Activated CD4-positive, CD25-positive, alpha-beta regulatory T cell treated with anti-CD3 and anti-CD28 coated beads, Interleukin-2, amount 50 U/mL, for 72 hours (primary cell): ENCODE measurements around the gene C10orf90.

Source experiments
- DNase-seq: peaks from one replicate; pipeline ENCODE4 v3.0.0; 2021

Gene C10orf90

DNA sequence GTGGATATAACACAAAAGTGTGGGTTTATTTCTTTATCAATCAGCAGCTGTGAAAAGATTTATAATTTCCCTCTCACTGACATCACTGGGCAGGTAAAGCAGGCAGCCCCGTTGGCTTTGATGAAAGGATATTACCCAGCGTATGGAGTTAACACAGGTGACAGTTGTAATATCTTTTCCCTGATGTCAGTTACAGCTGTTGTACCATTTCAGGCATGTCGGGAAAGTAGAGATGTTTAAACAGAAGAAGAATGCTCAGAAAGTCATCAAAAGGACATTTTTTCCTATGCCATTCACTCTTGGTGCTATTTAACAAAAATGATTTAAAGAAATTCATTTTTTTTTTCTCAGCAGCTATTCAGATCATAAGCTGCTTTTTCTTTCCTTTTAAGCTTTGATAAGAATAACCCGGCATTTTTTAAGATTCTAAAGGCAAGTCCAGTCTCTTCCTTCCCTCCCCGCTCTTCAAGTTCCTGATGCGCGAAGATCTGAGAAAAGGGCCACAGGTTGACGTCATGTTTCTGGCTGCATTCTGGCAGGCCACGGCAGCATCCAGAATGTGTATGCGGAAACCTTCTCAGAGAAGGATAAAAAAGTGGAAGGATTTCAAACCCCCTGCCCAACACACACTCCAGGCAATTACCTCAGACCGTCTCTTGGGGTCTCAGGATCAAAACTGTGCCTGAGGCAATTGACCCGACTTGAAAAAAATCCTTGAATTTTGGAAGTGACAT lies 249.8 kb downstream of the C10orf90 start:
- no peak for DNase-seq

DNA sequence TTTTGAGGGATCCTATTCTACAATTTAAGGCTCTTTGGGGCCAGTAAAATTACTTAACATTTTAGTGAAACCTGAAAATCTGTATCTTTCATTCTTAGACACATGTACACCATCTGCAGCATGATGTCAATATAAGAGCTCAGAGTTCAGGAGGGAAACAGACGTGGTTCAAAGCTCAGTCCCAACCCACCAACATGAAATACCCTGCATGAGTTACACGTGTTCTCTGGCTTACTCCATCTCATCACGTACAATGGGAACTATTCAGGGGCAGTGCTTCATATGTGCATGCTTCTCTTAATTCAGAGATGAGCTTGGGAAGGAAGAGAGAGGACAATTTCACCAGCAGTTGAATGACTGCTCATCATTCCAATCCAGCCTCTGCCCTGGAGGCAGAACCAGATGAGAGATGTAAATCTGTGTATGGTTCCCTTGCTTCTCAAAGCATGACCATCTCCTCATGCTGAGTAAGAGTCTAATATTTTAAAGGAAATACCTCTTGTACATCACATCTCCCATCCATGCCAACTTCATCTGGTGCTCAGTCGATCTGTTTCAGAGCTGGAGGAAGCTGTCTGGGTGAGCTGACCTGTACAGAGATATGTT lies 253.2 kb downstream of the C10orf90 start:
- no peak for DNase-seq

DNA sequence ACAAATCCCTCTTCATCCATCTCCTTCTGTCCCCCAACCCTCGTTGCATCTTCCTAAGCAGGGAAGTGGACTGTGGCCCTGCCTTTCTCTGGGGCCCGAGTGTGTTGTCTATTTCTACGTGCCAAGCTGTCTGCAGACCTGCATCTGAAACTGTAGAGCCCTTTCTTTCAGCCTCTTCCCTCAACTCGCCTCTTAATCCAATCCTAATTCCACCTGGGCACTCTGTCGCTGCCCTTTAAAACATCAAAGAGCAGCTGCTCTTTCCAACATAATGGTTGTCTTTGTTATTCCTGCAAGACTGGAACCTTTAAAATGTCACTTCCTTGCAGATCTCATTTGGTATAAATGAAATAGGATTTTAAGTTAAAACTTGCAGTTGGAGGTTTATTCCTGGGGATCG lies 260.7 kb downstream of the C10orf90 start:
- no peak for DNase-seq

DNA sequence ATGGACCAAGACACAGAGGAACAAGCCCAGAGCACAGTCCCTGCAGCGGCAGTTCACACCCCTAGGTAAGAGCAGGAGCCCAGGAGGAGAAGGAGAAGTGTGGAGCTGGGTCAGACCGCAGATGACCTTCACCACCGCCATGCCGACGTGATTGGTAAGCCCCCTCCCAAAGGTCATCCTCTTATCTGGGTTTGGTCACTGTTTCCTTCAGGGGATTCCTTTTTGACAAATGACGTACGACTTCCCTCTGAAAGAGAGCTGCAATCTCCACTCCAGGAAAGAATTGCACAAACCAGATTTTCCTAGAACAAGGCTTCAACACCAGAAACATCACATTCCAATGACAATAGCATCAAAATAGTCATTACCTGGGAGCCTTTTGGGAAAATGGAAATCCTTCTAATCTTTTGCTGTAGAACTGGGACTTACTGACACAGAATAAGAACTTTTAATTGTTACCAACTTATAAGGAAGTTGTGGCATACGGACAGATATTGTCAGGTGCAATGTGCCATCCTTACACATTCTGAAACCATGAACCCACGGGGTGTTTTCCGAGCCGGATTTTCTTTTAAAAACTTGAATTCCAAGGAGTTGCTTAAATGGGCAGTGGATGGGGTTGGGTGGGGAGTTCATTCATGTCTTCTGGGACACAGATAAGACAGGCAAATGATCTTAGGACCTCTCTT lies 261.4 kb downstream of the C10orf90 start:
- DNase-seq = no peak

DNA sequence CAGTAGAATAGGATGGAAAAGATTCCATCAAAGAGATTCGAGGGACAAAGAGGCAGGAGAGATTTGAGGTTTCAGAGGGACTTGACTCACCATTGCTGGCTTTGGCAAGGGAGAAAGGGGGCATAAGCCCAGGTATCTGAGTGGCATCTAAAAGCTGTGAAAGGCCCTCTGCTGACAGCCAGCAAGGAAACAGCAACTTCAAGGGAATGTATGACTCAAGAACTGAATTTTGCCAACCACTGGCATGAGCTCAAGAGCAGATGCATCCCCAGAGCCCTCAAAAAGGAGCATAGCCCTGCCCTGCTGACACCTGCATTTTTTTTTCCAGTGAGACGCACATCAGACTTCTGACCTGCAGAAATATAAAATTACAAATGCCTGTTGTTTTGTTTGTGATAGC lies 262.7 kb downstream of the C10orf90 start:
- no peak for DNase-seq

DNA sequence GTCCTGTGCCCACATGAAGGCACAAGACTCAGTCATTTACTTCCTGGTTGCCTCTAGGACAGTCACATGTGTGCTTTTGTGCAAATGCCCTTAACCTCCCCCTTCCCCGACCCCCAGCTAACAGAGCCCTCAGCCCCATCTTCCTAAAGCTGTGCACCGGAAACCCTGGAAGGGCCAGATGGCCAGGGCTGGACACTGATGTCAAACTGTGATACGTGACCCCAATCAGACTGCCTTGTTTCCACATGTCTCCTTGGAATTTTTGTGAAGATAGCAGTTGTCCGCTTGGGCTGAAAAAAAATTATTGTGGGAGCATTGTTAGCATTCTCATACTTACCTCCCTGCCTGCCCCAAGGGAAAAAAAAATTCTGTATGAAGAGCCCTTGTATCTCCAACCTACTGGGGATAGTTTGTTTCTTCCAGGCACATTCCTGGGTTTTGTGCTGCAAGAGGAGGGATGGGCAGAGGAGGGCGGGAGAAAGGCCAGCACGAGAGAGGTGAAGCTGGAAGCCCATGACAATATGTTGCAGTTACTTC lies 265.2 kb downstream of the C10orf90 start:
- no peak for DNase-seq

DNA sequence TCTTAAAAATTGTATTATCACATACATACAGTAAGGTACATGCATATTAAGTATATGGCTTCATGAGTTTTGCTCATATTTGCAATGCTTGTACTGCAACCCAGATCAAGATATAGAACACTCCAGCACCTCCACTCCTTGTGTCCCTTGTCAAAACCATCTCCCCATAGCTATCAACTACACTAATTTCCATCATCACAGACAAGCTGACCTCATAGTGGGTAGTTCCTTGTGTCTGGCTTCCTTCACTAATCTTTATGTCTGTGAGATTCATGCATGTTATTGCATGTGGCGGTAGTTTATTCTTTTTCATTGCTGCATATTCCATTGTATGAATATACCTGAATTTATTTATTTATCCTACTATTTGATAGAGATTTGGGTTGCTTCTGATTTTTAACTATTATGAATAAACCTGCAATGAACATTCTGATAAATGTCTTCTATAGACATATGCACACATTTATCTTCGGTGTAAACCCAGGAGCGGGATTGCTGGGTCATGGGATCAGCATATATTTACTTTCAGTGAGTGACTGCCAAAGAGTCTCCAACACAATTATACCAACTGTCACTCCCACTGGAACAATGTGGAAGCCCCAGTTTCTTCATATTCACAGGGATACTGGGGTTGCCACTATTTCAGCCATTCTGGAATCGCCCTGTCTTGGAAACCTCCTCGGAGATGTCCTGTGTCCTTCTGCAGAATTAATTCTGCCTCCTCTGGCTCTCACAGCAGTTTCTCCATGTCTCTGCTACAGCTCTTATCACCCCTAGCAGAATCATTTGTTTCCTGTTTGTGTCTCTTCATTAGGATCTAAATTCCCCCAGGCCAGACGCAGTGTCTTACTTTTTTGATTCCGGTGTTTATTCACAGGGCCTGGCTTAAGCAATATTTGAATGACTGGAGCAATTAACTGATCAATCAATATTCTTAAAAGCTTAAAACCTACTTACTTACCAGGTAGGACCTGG lies 267.5 kb downstream of the C10orf90 start:
- no peak for DNase-seq

DNA sequence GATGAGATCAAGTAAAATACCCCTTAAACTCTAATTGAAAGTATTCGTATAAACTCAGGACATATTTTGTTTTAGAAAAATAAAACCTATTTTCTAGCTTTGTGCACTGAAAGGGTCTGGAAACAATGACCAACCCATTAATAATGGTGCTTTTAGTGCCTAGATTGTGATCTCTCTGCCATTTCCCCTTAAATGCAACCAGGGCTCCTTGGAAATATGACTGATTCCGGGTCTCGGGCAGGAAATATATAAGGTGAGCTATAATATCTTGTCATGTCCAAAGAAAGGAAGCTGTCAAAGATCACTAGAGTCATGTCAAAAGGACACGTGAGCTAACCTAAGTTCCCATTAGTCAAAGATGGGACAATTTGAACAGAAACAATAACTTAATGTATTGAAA lies 269.9 kb downstream of the C10orf90 start:
- DNase-seq = no peak

DNA sequence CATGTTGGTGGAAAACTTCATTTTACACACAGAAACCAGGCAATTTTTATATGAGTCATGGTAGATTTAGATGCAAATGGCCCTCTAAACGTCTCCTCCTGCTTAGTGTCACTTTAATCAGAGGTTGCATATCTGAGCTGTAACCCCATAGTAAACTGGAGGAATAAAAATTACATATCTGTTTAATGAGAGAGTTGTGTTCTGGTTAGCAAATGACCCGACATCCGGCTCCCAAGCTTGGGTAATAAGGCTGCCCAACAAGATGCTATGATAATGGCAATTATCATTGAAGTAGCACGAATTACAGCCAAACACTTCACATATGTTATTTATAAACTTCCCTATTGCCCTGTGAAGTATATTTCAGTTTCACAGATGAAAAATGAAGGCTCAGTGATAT lies 271.6 kb downstream of the C10orf90 start:
- no peak for DNase-seq

DNA sequence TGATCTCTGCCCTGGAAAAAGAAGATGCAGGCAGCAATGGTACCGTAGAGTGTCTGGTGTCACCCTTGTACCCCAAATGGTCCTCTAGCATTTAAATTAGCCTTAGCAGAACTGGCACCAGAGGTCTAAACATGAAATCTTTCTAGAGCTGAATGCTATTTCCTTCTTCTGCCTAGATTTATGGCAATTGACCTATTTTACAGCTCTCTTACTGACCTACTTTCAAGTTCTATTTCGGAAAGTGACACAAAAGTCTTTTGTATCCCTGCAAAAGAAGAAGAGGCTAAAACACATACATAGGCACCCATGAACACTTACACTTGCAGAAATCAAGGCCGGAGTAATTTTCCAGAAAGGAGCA lies 272.1 kb downstream of the C10orf90 start:
- no peak for DNase-seq

DNA sequence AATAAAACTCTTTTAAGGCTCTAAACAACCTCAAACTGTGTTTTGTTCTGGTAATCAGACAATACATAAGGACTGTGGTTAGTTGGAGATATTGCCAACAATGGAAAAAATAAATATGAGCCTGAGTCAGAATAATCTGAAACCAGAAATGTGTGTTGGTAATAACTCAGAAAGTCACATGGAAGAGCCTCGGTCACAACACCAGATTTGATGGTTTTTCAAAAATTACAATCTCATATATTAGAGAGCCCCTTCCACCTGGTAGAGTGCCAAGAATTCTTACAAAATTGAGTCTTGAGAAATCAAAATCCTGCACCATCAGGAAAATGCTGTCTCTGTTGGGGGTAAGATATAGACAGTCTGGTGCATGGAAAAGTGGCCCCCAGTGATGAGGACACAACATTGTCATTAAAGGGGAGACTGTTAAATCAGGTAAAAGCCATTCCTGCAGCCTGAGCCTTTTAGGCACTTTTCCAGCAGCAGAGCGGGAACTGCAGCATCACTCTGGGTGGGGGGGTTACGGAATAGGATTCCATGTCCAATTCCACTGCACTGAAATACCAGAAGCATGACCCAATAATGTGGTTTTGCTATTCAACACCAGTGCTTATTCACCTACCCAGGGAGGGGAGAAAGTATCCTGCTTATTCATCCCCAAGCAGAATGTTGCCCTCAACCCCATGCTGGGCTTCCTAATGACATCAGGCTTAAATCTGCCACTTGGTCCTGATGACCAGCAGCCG lies 272.7 kb downstream of the C10orf90 start:
- DNase-seq = no peak

DNA sequence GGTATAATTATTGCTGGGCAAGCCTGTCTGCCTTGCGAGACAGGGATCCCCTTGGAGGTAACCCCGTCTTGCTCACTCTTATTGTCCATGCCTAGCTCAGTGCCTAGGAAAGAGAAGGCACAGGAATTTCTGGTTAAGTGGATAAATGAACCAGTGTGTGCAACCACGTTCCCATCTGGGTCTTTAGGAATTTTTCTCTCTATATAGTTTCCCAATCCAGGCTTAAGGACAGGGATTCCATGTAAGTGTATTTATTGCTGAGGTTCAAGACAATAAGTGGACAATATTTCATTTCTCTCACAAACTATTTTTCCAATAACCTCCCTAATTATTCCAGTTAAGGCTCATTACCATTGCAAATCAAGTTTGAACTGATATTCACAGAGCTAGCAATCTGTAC lies 273.3 kb downstream of the C10orf90 start:
- no peak for DNase-seq

DNA sequence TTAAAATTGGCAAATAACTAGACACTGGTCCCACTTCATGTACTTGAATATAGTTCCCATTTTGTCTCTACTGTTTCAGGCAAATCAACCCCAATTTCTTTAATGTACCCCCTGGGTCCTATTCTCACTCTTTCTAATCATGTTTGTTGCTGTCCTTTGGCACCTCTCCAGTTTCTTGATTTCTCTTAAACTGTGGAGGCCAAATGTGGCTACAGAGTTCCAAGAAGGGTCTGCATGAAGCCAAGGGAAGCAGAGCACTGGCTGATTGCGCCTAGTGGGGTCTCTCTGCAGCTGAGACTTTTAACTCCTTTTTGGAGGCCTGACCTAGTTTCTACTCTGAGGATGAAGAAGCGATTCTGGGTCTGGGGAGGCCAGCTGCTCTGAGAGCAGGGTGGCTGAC lies 275.5 kb downstream of the C10orf90 start:
- DNase-seq = no peak

DNA sequence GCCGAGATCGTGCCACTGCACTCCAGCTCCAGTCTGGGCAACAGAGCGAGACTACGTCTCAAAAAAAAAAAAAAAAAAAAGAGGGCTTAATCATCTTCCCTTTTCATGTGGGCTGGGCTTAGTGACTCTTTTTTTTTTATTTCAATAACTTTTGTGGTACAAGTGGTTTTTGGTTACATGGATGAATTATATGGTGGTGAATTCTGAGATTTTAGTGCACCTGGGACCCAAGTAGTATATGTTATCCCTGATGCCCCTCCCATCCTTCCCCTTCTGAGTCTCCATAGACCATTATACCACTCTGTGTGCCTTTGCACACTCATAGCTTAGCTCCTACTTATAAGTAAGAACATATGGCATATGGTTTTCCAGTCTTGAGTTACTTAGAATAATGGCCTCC lies 277.4 kb downstream of the C10orf90 start:
- no peak for DNase-seq

DNA sequence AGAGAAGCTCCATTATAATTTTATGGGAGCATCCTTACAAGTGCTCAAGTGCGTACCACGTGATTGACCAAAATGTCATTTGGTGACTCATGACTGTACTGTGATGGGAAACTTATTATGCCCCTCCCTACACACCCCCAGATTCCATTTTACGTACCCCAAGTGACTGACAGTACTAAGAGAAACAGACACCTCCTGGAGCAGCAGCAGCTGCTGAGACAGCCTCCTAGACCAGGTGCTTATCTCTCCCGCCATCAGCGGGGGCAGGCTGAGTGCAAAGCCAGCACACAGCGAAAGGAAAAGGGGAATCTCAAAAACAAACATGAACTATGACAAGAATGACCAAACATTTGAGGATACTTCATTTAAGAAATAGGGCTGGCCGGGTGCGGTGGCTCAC lies 278.0 kb downstream of the C10orf90 start:
- DNase-seq = no peak

DNA sequence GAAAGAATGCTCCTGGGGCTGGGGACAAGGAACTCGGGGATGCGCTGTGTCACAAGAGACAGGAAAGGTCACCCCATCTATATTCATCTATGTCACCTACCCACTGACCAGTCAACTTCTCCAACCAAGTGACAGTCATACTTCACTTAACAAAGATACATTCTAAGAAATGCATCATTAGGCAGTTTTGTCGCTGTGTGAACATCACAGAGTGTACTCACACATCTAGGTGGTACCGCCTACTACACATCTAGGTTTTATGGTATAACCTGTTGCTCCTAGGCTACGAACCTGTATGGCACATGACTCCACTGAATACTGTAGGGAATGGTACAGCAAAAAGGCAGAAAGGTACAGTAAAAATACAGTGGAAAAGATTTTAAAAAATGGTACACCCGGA lies 278.4 kb downstream of the C10orf90 start:
- DNase-seq = no peak

DNA sequence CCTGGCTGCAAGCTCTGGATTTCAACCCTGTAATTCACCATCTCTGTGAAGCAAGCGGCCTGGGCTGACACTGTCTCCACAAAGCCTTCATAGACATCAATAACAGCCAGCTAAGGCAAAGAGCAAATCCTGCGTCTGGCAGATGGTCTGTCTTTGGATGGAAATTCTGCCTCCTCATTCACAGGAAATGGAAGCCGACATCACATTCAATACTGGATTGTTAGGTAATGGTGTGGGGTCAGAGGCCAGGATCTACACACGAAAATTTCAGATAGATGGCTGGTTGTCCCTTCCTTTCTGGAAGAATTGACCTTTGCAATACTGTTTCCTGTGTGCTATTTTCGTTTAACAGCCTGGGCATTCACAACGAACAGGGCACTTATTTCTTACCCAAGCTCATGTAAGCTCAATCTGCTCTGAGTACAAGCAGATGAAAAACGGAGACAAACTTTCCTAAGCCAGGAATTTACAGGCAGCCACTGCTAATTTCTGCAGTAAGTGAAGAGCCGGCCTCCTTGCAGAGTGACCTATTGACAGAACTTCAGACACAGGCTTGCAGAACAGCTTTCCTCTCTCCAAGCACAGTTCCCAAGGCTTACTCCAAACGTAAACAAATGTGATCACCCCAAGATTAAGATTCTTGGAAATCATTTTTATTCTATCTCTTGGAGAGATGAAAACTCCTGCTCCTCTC lies 279.2 kb downstream of the C10orf90 start:
- no peak for DNase-seq

DNA sequence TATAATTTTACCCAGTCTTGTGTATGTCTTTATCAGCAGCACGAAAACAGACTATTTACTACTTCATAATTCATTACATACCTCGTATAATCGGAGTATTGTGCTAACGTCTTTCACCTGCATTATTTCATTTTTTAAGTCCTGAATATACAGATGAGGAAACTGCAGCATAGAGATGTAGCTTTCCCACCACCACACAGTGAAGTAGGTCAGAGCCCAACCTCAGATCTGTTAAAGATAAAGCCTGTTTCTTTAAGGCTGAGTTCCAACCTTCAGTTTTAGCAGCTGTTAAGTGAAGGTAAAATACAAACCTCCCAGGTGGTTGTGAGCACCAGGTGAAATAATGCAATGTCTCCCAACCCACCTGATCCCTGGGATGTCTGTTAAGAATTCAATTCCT lies 280.2 kb downstream of the C10orf90 start:
- no peak for DNase-seq

DNA sequence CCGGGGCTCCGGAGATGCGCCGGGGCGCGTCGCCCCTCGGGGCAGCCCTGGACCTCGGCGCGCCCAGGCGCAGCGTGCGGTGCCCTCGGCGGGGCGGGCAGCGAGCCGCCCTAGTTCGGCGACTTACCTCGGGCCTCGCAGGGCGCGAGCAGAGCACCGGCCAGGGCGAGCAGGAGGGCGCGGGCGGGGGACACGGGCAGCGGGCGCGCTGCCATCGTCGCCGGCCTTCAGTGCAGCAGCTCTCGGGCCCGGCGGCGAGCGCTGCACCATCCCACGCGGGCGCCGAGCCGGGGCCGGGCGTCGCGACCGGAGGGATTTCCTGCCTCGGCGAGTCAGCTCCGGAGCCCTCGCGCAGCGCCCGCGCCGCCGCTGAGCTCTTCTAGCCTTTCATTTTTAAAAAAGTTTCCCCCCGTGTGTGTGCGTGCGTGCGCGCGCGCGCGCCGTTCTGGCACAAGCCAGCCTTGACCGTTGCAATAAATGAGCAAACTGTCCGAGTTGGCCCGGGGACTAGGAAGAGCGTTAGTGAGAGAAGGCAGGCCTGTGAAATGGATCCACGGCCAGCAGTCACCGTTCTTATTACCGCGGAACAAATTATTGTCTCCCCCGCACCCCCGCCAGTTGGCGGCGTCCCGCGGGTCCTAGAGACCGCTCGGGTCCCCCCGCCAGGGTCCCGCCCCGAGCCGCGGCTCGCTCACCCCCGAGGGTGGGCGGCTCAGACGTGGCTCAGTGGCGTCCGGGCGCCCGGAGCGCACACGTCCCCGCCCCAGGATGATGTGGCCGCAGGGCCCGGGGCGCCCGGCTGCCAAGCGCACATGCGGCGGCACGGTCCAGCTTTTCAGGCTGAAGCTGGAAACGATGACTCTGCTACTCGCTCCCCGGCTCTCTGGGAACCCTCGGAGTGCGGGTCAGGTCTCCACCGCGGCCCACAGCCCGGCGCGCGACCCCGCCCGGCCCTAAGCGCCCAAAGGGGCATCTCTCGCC lies 282.3 kb downstream of the C10orf90 start, which contains the start of gene ADAM12:
Gene ADAM12 (minus strand): TSS at position 547 of the 981 bp plus-strand sequence. CDS start 332 bp downstream, at position 215.
- DNase-seq = no peak
